Smooth muscle cell (in vitro differentiated cells): ENCODE data around the gene REM1. TPM values are rescaled to one million over a fixed set of nuclear protein-coding genes. Genes with fewer than 3 reads are reported as not detected.
"Not testable (repeated sequence)": the region's sequence is repeated elsewhere in the genome, so short reads cannot be mapped to it uniquely, and the experiment has no call there.

Experiments used
- DNase-seq: peaks from one replicate; lab custom pipeline; 2025; ENCODE audit not compliant: unreplicated experiment; lab: John Stamatoyannopoulos, UW
- H2AFZ ChIP-seq: fragments of 200-600 bp; sonication (generic); 2 replicates; pipeline ENCODE4 v1.6.0; 2016; ENCODE audit warnings: antibody characterized with exemption, low read depth, mild to moderate bottlenecking
- H3F3A ChIP-seq: fragments of 200-600 bp; sonication (generic); 2 replicates; pipeline ENCODE4 v1.6.0; 2017; ENCODE audit warnings: antibody characterized with exemption, low read depth
- H3K27ac ChIP-seq: fragments of 200-600 bp; sonication (generic); 2 replicates; pipeline ENCODE4 v1.5.1; 2016; ENCODE audit warnings: low read depth, mild to moderate bottlenecking
- H3K27me3 ChIP-seq: fragments of 200-600 bp; sonication (generic); 2 replicates; pipeline ENCODE4 v1.6.1; 2016; ENCODE audit warnings: low read depth, mild to moderate bottlenecking
- H3K36me3 ChIP-seq: fragments of 200-600 bp; sonication (generic); 2 replicates; pipeline ENCODE4 v1.5.1; 2016; ENCODE audit warnings: low read depth
- H3K4me1 ChIP-seq: fragments of 200-600 bp; sonication (generic); 2 replicates; pipeline ENCODE4 v1.5.1; 2016; ENCODE audit warnings: low read depth
- H3K4me2 ChIP-seq: fragments of 200-600 bp; sonication (generic); 2 replicates; pipeline ENCODE4 v1.6.0; 2016; ENCODE audit warnings: mild to moderate bottlenecking
- H3K4me3 ChIP-seq: fragments of 200-600 bp; sonication (generic); 2 replicates; pipeline ENCODE4 v1.5.1; 2016; ENCODE audit warnings: mild to moderate bottlenecking
- H3K79me2 ChIP-seq: fragments of 200-600 bp; sonication (generic); 2 replicates; pipeline ENCODE4 v1.6.0; 2016; ENCODE audit warnings: low read depth, mild to moderate bottlenecking
- H3K9ac ChIP-seq: fragments of 200-600 bp; sonication (generic); 2 replicates; pipeline ENCODE4 v1.6.0; 2016; ENCODE audit warnings: low read depth
- H3K9me3 ChIP-seq: fragments of 200-600 bp; sonication (generic); replicated peaks from 2 replicates; pipeline ENCODE4 v1.5.1; 2016; ENCODE audit warnings: low read depth
- H4K20me1 ChIP-seq: fragments of 200-600 bp; sonication (generic); 2 replicates; pipeline ENCODE4 v1.6.0; 2016; ENCODE audit warnings: low read depth
- CTCF ChIP-seq: fragments of 200-600 bp; sonication (generic); IDR thresholded peaks from 2 replicates; pipeline ENCODE4 v1.5.1; 2017; ENCODE audit warnings: borderline replicate concordance, mild to moderate bottlenecking, antibody characterized with exemption; ENCODE audit not compliant: insufficient read depth, poor library complexity, severe bottlenecking
- WGBS: methylation state at CpG from one replicate; pipeline ENCODE4 v1.1.7; 2016; ENCODE audit warnings: low lambda C conversion rate; 5-methylcytosine and 5-hydroxymethylcytosine counted together
- polyA plus RNA-seq: library from polyadenylated mRNA; unstranded; fragments of >200 nt; fragmentation: Nextera tagmentation; extraction: Ambion mirVana; gene quantifications from 2 replicates; pipeline ENCODE4 v1.2.1, GENCODE V29; 2016
- total RNA-seq: library from RNA; depleted of rRNA; stranded (reverse); fragments of >200 nt; gene quantifications from 2 replicates; pipeline ENCODE4 v1.2.3, GENCODE V29; 2014

The REM1 gene
- total RNA-seq (0.85 TPM in 1 of 2 replicates, not detected in the other), polyA plus RNA-seq (1.1 and 1.4 TPM in 2 replicates)

- H2AFZ ChIP-seq, result no peak within 1 kb of the TSS
- TF ChIP-seq CTCF, result no peak
- no peaks in the 10 kb centered on the region for H3F3A ChIP-seq
- no peaks in the 10 kb centered on the region for H3K36me3 ChIP-seq
- 64% methylated on average over 28 of the region's 33 CpGs for WGBS
- peak within 1 kb of the TSS; percentile 34 for H3K4me3 ChIP-seq
- H3K27ac ChIP-seq, result no peak within 1 kb of the TSS
- no peaks in the 10 kb centered on the region for H3K9me3 ChIP-seq
- H4K20me1 ChIP-seq, result no peaks in the 10 kb centered on the region
- H3K4me1 ChIP-seq, result no peaks in the 10 kb centered on the region
- H3K79me2 ChIP-seq, result no peaks in the 10 kb centered on the region
- no peaks in the 10 kb centered on the region for H3K27me3 ChIP-seq
- DNase-seq, result no peak
- no peak within 1 kb of the TSS for H3K9ac ChIP-seq
- peak within 1 kb of the TSS; percentile 77 for H3K4me2 ChIP-seq
These were observed at the start of gene REM1, which contains the start of gene DEFB124 for GRCh38 chr20:31474758-31475427. REM1 (plus strand) TSS chr20:31475288; CDS start chr20:31476446, 1,158 bp downstream. DEFB124 (minus strand) TSS chr20:31475127; CDS start chr20:31473013, 2,114 bp downstream.

- H3K9me3 ChIP-seq, result peaks cover 8% of the 10 kb centered on the region
- H3K4me3 ChIP-seq, result no peak overlapping the region
- H3K27me3 ChIP-seq, result no peaks in the 10 kb centered on the region
- no peaks in the 10 kb centered on the region for H3K4me1 ChIP-seq
- H3F3A ChIP-seq, result no peaks in the 10 kb centered on the region
- H3K4me2 ChIP-seq, result no peak overlapping the region
- H3K27ac ChIP-seq, result no peak overlapping the region
- no peak overlapping the region for H3K9ac ChIP-seq
- H2AFZ ChIP-seq, result no peak overlapping the region
- peaks cover 3% of the 10 kb centered on the region for H3K36me3 ChIP-seq
- no peak for DNase-seq
- TF ChIP-seq CTCF, result no peak
- no peaks in the 10 kb centered on the region for H3K79me2 ChIP-seq
- no peaks in the 10 kb centered on the region for H4K20me1 ChIP-seq
These were observed 49.3 kb upstream of the REM1 start for GRCh38 chr20:31425797-31426196.

- not testable (repeated sequence) for H3K4me3 ChIP-seq, H4K20me1 ChIP-seq, H3K27ac ChIP-seq, H3K4me1 ChIP-seq, H3K36me3 ChIP-seq, H3F3A ChIP-seq, H3K79me2 ChIP-seq, H3K4me2 ChIP-seq, H3K9ac ChIP-seq, H3K27me3 ChIP-seq, DNase-seq, H2AFZ ChIP-seq
- peaks cover 12% of the 10 kb centered on the region for H3K9me3 ChIP-seq
- no CpG with 5 or more reads among the region's 48 CpGs for WGBS
These were observed 48.1 kb upstream of the REM1 start for GRCh38 chr20:31426891-31427551.

GRCh38 chr20:31427576-31427975 is 47.5 kb upstream of the REM1 start:
- not testable (repeated sequence) for H2AFZ ChIP-seq, H3K9ac ChIP-seq, H3K4me1 ChIP-seq, DNase-seq, H3K27ac ChIP-seq, H3F3A ChIP-seq, H3K27me3 ChIP-seq, H3K79me2 ChIP-seq, H4K20me1 ChIP-seq, H3K4me2 ChIP-seq, H3K4me3 ChIP-seq, H3K36me3 ChIP-seq
- peaks cover 12% of the 10 kb centered on the region for H3K9me3 ChIP-seq
- 94% methylated on average over 8 of the region's 31 CpGs for WGBS
